Caki2 (cell line): ENCODE data around the gene ADD1. TPM values are rescaled to one million over a fixed set of nuclear protein-coding genes. Genes with fewer than 3 reads are reported as not detected.

ENCODE experiments used
- DNase-seq: peaks from one replicate; pipeline ENCODE4 v3.0.0-alpha.2; 2015; ENCODE audit warnings: low read depth
- in situ Hi-C: cut with HindIII; loops from 2 replicates; pipeline ENCODE4 v1.10.0; 2016; ENCODE audit warnings: low sequenced_read_pairs, low pct_unique_long_range_greater_than_20kb, mixed read lengths
- total RNA-seq: library from RNA; depleted of rRNA; stranded (reverse); fragments of >200 nt; shearing (Covaris generic); gene quantifications from 2 replicates; pipeline ENCODE4 v1.2.3, GENCODE V29; 2014; ENCODE audit warnings: low replicate concordance

The ADD1 gene
- total RNA-seq, 1 experiment from 2014 or later, result 98.4 TPM

- in situ Hi-C loops, result no loop called here
- no peak for DNase-seq
Observed at GRCh38 chr4:2923668-2924173, 80.1 kb downstream of the ADD1 start.

- DNase-seq, result no peak
- in situ Hi-C loops, result no loop called here
Observed at GRCh38 chr4:2924286-2924685, 80.6 kb downstream of the ADD1 start.

- in situ Hi-C loops, result no loop called here
Observed at GRCh38 chr4:2924765-2925301, 81.2 kb downstream of the ADD1 start.

GRCh38 chr4:2925496-2925895 is 81.9 kb downstream of the ADD1 start:
- in situ Hi-C loops, result no loop called here
- no peak for DNase-seq

More at GRCh38 chr4:2924765-2925301, 81.2 kb downstream of the ADD1 start:
- DNase-seq, result no peak

GRCh38 chr4:2925931-2926860 is 82.6 kb downstream of the ADD1 start:
- in situ Hi-C loops, result no loop called here
- DNase-seq, result no peak

GRCh38 chr4:2927016-2927695 is 83.5 kb downstream of the ADD1 start:
- DNase-seq, result no peak
- in situ Hi-C loops, result no loop called here

- no peak for DNase-seq
- in situ Hi-C loops, result no loop called here
Observed at GRCh38 chr4:2927696-2928075, 84.0 kb downstream of the ADD1 start.

- no peak for DNase-seq
- in situ Hi-C loops, result no loop called here
Observed at GRCh38 chr4:2928242-2929176, 84.9 kb downstream of the ADD1 start.

GRCh38 chr4:2929469-2929868 is 85.8 kb downstream of the ADD1 start:
- no peak for DNase-seq
- in situ Hi-C loops, result no loop called here

- DNase-seq, result no peak
- in situ Hi-C loops, result no loop called here
Observed at GRCh38 chr4:2930135-2930757, 86.6 kb downstream of the ADD1 start.

- no peak for DNase-seq
- in situ Hi-C loops, result no loop called here
Observed at GRCh38 chr4:2930758-2931511, 87.3 kb downstream of the ADD1 start.

GRCh38 chr4:2931512-2932301 is 88.1 kb downstream of the ADD1 start:
- in situ Hi-C loops, result no loop called here

GRCh38 chr4:2932321-2932950 is 88.8 kb downstream of the ADD1 start:
- DNase-seq, result no peak
- in situ Hi-C loops, result no loop called here

More at GRCh38 chr4:2931512-2932301, 88.1 kb downstream of the ADD1 start:
- no peak for DNase-seq

GRCh38 chr4:2932951-2933565 is 89.4 kb downstream of the ADD1 start:
- DNase-seq, result no peak
- in situ Hi-C loops, result no loop called here

- in situ Hi-C loops, result no loop called here
- DNase-seq, result no peak
Observed at GRCh38 chr4:2933566-2934076, 90.0 kb downstream of the ADD1 start.
